ENCODE data around the gene EXPH5. TPM values are rescaled to one million over a fixed set of nuclear protein-coding genes. Genes with fewer than 3 reads are reported as not detected.

EXPH5 gene
- total RNA-seq, 1 donor = 3.8 TPM

DNA sequence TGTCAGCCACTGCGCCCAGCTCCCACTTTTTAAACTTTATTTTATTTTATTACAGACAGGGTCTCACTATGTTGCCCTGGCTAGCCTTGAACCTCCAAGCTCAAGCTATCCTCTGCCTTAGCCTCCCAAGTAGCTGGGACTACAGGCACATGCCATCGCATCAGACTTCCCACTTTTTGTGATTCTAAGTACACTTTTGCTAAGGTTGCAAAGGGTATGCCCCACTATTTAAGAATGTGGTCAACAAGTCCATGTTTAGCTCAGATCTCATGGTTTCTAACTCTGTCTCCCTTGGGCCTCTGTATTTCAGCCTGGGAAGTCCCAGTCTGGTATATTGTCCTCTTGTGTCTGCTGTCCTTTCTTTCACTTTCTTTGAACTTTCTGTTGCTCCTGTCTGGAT is 35.3 kb downstream of the EXPH5 start:
- Histone ChIP-seq H3K4me1 (ENCODE audit: insufficient read depth, low read length) (no peaks in the 10 kb centered on the region), H3K9me3 (ENCODE audit: low read depth, low read length) (no peaks in the 10 kb centered on the region), H3K4me3 (ENCODE audit: low read length) (no peak overlapping the region), H3K27me3 (ENCODE audit: insufficient read depth, low read length) (no peaks in the 10 kb centered on the region)

DNA sequence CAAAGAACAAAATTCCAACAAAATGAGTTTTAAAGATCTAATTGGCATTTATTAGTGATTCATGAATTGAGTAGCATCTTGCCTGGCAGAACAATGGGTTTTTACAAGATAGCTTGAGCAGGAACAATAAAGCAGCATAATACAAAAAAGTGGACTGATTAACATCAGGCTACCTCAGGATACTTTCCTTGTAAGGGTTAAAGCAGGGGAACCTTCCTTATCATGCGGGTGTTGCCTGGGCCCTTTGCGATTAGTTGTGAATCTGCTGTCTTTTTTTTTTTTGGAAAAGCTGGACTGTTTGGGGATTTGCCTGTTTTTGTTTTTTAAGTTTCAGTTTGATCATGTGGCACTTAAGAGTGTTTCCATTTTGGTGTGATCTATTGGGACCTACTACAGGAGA is 37.5 kb downstream of the EXPH5 start:
- Histone ChIP-seq H3K27me3 (ENCODE audit: insufficient read depth, low read length) (no peaks in the 10 kb centered on the region), H3K4me1 (ENCODE audit: insufficient read depth, low read length) (no peaks in the 10 kb centered on the region), H3K9me3 (ENCODE audit: low read depth, low read length) (no peaks in the 10 kb centered on the region)

DNA sequence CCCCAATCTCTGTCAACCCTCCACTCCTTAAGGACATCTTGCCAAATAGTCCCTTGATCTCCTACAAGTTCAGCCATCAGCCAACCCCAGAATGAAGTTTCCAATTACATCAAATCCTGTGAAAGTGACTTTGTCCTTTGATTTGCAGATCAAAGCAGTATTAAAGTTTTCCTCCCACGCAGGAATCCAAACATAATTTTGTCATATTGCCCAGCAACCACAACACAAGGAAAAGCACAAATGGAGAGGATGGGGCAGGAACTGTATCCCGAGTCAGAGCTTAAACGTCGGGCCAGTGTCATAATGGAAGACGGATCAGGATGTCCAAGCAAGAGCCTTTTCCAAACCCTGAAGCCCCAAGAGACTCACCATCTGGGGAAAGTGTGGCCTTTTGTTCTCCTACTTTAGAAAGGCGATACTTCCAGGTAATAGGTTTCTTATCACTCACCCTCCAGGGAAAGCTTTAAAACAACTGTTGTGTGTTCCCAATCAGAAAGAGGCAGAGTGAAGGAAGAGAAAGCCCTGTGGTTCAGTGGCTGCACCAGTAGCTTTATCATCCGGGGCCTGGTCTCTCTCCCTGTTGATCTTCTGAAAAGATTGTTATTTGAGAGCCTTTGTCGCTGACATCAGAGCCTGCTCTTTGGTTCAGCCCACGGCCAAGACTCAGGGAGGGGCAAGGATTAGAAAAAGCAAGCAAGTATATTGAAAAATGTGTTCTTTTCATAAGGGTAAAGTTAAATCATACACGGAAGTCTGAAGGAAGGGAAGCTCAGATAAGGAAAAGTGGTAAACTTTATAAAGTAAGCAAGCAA is 41.7 kb downstream of the EXPH5 start:
- Histone ChIP-seq H3K4me1 (ENCODE audit: insufficient read depth, low read length) (no peaks in the 10 kb centered on the region), H3K27me3 (ENCODE audit: insufficient read depth, low read length) (no peaks in the 10 kb centered on the region), H3K4me3 (ENCODE audit: low read length) (no peak overlapping the region), H3K9me3 (ENCODE audit: low read depth, low read length) (no peaks in the 10 kb centered on the region)

More for the DNA sequence above, 37.5 kb downstream of the EXPH5 start:
- no peak overlapping the region for H3K4me3 ChIP-seq (ENCODE audit: low read length)

DNA sequence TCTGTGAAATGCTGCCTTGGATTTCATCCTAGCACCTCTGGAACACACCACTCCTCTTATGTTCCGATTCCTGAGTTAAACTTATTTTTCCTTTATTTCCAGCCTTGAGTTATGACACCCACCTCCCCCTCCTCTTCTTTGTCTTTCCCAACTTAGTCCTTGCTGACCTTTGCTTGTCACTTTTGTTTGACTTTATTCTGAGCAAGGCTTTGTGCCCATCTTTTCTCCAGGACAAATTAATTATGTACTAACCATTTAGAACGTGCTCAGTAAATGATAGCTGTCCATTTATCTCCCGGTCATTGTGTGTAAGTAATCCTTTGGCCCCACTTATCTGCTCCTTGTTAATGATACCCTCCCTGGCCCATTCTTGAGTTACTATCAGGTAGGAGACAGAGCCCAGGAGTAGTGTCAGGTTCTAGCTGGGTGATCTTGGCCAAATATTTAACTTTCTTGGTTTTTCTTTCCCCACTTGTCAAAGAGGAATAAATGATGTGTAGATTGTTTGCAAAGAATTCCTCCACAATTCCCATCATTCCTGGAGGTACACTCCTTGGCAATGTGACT is 44.2 kb downstream of the EXPH5 start:
- no peaks in the 10 kb centered on the region for H3K27me3 ChIP-seq (ENCODE audit: insufficient read depth, low read length)
- no peaks in the 10 kb centered on the region for H3K4me1 ChIP-seq (ENCODE audit: insufficient read depth, low read length)

DNA sequence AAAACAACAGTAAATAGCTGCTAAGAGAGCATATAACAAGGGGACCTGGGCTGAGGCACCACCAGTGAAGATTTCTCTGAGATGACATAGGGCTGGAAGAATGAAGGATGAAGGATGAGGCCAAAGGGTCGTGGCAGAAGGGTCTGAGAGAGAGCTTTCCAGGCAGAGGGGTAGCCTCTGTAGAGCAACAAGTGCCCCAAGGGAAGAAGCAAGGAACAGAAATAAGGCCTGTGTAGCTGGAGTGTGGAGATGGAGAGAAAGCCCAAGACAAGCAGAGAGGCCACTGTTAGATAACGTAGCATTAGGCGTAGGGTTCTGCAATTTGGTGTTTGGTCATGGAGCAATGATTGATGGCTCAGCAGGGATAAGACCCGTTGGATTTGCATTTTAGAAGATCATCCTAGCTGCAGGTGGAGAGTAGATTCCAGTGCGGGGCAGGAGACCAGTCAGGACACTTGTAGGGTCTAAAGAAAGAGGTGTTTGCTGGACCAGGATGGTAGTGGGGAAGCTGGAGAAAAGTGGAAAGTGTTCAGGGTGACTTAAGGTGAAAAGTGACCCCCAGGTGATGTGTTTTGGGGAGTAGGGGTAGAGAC is 47.6 kb downstream of the EXPH5 start:
- H3K4me3 ChIP-seq (ENCODE audit: low read length) = no peak overlapping the region
- no peaks in the 10 kb centered on the region for H3K27me3 ChIP-seq (ENCODE audit: insufficient read depth, low read length)
- H3K4me1 ChIP-seq (ENCODE audit: insufficient read depth, low read length) = no peaks in the 10 kb centered on the region
- H3K9me3 ChIP-seq (ENCODE audit: low read depth, low read length) = no peaks in the 10 kb centered on the region

More for the DNA sequence above, 44.2 kb downstream of the EXPH5 start:
- Histone ChIP-seq H3K9me3 (ENCODE audit: low read depth, low read length) (no peaks in the 10 kb centered on the region), H3K4me3 (ENCODE audit: low read length) (no peak overlapping the region)

DNA sequence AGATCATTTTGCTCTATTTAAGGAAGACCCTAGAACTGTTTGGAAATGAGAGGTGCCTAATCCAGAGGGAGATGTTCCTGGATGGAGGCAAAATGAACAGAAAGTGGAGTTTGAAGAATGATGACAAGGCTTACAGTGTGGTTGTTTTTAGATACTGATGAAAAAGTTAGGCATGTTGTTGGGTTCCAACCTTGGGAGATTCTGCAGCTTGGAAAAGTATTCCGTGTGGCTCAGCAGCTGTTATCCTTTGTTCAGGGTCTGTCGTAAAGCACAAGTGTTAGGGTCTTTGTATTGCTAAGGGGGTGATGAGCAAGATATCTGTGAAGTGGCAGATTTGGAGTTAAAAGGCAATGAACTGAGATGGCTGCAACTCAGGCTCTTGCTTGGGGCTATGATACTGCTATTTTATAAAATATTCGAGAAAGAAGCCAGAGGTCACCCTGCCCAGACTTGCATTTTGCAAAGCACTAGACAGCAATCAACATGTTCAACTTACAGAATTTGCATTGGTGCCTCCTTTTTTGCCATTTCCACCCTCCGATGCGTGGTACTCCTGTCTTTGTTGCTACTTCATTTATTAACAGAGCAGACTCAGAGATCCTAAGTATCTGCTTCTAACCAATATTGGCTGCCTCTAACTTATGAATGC is 50.1 kb downstream of the EXPH5 start:
- Histone ChIP-seq H3K27me3 (ENCODE audit: insufficient read depth, low read length) (no peaks in the 10 kb centered on the region), H3K4me3 (ENCODE audit: low read length) (no peak overlapping the region), H3K4me1 (ENCODE audit: insufficient read depth, low read length) (no peaks in the 10 kb centered on the region)

DNA sequence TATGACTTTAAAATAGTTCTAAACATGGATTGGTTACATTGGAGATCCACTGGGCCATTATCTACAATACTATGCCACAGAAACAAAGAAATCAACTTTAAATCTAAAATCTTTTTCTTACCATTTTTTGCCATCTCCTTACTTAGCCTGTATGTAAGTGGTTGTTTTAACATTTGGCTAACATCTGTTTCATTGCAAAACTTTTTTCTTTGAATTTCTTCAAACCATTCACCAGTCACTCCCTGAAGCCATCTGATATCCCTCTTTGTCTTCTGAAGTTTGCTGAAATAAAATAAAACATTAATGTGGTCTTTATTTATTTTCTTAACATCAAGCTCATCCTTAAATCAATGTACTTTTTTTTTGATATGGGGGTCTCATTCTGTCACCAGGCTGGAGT is 52.0 kb downstream of the EXPH5 start:
- no peaks in the 10 kb centered on the region for H3K9me3 ChIP-seq (ENCODE audit: low read depth, low read length)

More for the DNA sequence above, 50.1 kb downstream of the EXPH5 start:
- no peaks in the 10 kb centered on the region for H3K9me3 ChIP-seq (ENCODE audit: low read depth, low read length)

DNA sequence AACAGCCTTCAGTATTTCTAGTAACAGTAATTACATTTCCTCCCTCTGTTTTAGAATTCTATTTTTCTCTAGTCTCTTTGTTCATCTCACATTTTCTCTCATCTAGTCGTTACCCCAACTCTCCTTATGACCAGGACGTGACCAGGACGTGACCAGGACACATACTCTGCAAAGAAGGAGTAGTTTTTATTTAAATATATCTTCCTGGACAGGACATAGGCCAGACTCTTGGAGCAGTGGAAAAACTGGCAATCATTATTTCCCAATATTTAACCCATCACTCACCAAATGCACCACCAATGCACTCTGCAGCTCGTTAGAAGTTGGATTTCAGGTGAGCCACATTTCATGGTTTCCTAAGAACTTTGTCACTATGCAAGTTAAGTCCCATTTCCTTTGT is 55.1 kb downstream of the EXPH5 start:
- Histone ChIP-seq H3K27me3 (ENCODE audit: insufficient read depth, low read length) (no peaks in the 10 kb centered on the region), H3K4me3 (ENCODE audit: low read length) (no peak overlapping the region), H3K9me3 (ENCODE audit: low read depth, low read length) (no peaks in the 10 kb centered on the region), H3K4me1 (ENCODE audit: insufficient read depth, low read length) (no peaks in the 10 kb centered on the region)

More for the DNA sequence above, 52.0 kb downstream of the EXPH5 start:
- Histone ChIP-seq H3K4me3 (ENCODE audit: low read length) (no peak overlapping the region), H3K4me1 (ENCODE audit: insufficient read depth, low read length) (no peaks in the 10 kb centered on the region), H3K27me3 (ENCODE audit: insufficient read depth, low read length) (no peaks in the 10 kb centered on the region)

DNA sequence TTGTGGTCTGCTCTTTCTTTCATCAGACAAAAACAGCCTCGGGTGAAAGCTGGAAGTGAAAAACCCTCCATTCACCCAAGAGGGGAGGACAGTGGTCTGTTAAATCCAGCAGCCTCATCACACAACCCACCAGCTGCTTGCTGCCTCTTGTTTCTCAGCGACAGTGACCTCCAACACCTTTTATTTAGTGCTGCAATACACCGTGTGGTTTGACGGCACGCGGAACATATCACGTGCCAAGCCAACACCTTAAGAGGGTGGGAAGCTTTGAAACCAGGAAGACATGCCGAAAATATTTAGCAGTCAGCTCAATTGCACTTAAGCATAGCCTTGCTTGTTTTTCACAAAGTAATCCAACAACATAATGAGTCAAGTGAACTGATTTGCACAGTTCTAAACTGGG is 55.5 kb downstream of the EXPH5 start:
- H3K9me3 ChIP-seq (ENCODE audit: low read depth, low read length) = no peaks in the 10 kb centered on the region
- no peaks in the 10 kb centered on the region for H3K4me1 ChIP-seq (ENCODE audit: insufficient read depth, low read length)
- no peak overlapping the region for H3K4me3 ChIP-seq (ENCODE audit: low read length)
- no peaks in the 10 kb centered on the region for H3K27me3 ChIP-seq (ENCODE audit: insufficient read depth, low read length)

DNA sequence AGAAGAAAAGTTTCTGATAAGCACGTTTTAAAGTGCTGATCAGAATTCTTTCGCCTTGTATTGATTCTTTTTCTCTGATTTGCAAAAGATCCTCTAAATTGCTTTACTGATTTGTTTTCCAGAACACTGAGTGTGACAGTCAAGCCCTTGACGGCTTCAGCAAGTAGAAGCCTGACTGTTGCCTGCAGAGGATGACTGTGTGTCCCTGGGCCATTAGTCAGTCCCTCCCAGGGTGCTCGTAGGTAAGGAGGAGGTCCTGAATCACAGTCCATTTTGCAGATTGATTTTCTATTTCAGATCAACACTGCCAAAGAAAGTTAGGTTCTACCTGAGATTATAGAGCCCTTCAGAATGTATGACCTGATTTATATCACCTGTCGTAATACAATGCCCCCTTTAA is 56.8 kb downstream of the EXPH5 start:
- no peaks in the 10 kb centered on the region for H3K27me3 ChIP-seq (ENCODE audit: insufficient read depth, low read length)
- no peaks in the 10 kb centered on the region for H3K9me3 ChIP-seq (ENCODE audit: low read depth, low read length)
- no peaks in the 10 kb centered on the region for H3K4me1 ChIP-seq (ENCODE audit: insufficient read depth, low read length)
- H3K4me3 ChIP-seq (ENCODE audit: low read length) = no peak overlapping the region

DNA sequence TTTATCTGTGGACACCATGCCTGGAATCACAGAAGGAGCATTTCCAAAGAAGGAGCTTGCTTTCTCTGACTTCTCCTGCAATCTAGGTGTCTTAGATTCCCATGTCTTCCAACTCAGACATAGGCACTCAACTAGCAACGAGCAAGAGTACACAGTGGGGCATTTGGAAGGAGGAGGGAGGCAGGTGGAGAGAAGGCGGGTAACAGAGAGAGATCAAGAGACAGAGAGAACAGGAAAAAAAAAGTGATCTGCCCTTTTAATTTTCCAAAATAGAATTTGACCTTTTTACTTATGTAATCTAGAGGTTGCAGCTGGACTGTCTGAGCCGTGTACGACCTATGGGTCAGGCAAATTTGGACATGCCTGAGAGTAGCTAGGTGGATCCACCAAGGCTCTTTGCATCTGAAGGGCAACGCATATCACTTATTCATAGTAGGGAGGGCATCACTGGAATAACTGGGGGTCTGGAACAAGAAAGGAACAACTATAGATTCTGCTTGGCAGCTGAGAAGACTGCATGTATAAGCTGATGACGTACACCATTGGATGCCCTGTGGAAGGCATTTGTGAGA is 58.1 kb downstream of the EXPH5 start:
- no peaks in the 10 kb centered on the region for H3K27me3 ChIP-seq (ENCODE audit: insufficient read depth, low read length)
- no peaks in the 10 kb centered on the region for H3K4me1 ChIP-seq (ENCODE audit: insufficient read depth, low read length)
- H3K9me3 ChIP-seq (ENCODE audit: low read depth, low read length) = no peaks in the 10 kb centered on the region
- H3K4me3 ChIP-seq (ENCODE audit: low read length) = no peak overlapping the region

DNA sequence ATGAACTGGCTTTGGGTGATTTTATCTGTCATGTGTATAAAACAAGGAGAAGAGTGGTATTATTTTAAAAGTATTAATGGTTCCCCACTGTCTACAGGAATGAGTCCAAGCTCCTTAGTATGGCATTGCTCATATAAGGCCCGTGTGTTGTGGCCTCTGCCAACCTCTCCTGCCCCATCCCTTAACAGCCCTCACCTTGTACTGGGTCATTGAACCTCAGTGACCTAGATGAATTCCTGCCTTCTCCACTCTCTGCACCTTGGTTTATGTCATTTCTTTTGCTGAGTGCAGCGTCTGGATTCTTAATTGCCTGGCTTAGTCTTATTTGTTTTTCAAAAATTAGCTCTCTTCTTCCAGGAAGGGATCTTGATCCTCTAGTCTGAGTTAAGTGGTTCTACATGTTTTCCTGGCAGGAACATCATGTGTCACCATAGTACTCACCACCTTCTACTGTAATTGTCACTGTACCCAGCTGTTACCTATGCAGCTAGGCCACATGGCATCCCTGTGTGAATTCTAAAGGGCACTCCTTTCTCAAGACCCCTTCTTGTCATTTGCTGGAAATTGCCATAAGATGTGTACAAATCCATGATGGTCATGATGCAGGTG is 59.2 kb downstream of the EXPH5 start:
- Histone ChIP-seq H3K4me1 (ENCODE audit: insufficient read depth, low read length) (no peaks in the 10 kb centered on the region), H3K27me3 (ENCODE audit: insufficient read depth, low read length) (no peaks in the 10 kb centered on the region), H3K4me3 (ENCODE audit: low read length) (no peak overlapping the region), H3K9me3 (ENCODE audit: low read depth, low read length) (no peaks in the 10 kb centered on the region)

DNA sequence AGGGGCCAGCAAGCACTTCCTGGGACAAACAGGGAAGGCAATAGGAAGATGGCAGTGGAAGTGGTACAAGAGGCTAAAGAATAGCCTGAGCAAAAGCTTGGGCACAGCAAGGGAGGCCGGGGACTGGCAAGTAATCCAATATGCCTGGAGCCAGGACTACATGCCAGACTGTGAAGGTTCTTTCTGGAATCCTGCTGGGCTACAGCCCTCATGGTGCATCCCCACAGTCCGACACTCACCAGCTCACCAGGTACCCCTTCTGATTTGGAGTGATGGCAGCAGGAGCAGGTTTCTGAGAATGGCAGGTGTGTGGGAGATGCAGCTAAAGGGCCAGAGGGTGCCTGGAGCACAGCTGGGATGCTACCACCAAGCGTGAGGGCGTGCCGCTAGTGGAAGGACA is 63.1 kb downstream of the EXPH5 start:
- Histone ChIP-seq H3K4me1 (ENCODE audit: insufficient read depth, low read length) (no peaks in the 10 kb centered on the region), H3K4me3 (ENCODE audit: low read length) (no peak overlapping the region), H3K9me3 (ENCODE audit: low read depth, low read length) (no peaks in the 10 kb centered on the region), H3K27me3 (ENCODE audit: insufficient read depth, low read length) (no peaks in the 10 kb centered on the region)

DNA sequence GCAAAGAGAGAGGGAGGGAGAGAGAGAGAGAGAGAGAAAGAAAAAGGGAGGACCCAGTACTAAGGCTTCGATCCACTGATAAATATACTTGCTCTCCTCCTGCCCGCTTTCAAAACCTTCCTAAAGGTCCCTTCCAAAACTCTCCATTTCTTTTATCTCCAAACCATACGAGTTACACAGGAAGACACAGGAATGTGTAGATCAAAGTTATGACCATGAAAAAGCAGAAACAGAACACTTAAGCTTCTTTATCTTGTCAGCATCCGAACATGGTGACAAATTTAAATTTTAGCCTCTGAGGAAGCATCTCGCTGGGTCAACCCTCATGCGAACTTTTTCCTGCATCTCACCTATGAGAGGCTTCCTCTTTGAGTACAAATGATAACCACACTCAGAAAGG is 66.2 kb downstream of the EXPH5 start:
- no peaks in the 10 kb centered on the region for H3K4me1 ChIP-seq (ENCODE audit: insufficient read depth, low read length)
- no peaks in the 10 kb centered on the region for H3K9me3 ChIP-seq (ENCODE audit: low read depth, low read length)
- H3K27me3 ChIP-seq (ENCODE audit: insufficient read depth, low read length) = no peaks in the 10 kb centered on the region
- no peak overlapping the region for H3K4me3 ChIP-seq (ENCODE audit: low read length)

DNA sequence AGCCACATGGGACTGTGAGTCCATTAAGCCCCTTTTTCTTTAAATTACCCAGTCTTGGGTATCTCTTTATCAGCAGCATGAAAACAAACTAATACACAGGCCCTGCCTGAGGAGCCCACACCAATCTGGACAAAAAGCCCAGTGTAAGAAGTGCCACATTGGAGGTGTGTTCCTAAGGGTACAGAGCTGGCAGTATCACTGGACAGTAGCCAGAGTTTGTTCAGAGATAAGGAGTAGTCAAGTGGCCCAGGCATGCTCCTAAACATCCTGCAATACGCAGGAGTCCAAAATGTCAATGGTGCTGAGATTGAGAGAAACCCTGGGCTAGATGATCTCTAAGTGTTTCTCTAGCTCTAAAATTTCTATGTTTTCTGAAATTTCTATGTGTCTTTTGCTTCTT is 68.4 kb downstream of the EXPH5 start:
- no peak overlapping the region for H3K4me3 ChIP-seq (ENCODE audit: low read length)
- no peaks in the 10 kb centered on the region for H3K27me3 ChIP-seq (ENCODE audit: insufficient read depth, low read length)
- H3K4me1 ChIP-seq (ENCODE audit: insufficient read depth, low read length) = no peaks in the 10 kb centered on the region
- H3K9me3 ChIP-seq (ENCODE audit: low read depth, low read length) = no peaks in the 10 kb centered on the region

All from mononuclear cell (primary cell).